Heart right ventricle (tissue), 16 donors: ENCODE results near the gene LRRC71. TPM values are rescaled to one million over a fixed set of nuclear protein-coding genes. Genes with fewer than 3 reads are reported as not detected.

ENCODE experiments used
- ATAC-seq, 8 donors: fragments of 200-7000 bp; cut with Tn5 transposase; one replicate each; pipeline ENCODE4 v1.9.1; 2020; ENCODE audit warnings: mild to moderate bottlenecking in 8 of 8, moderate library complexity in 8 of 8, moderate number of reproducible peaks in 1 of 8
- DNase-seq, 2 donors: peaks; one replicate each; pipeline ENCODE4 v3.0.0-alpha.2; 2020
- H3K27ac ChIP-seq, 10 donors: fragments of 200-600 bp; sonication (generic) in 2 of 10; one replicate each; pipeline versions ENCODE4 v1.5.0 to v1.8.0; 2020 to 2022; ENCODE audit warnings: mild to moderate bottlenecking in 3 of 10
- H3K27me3 ChIP-seq, 7 donors: fragments of 200-600 bp; one replicate each; pipeline ENCODE4 v1.8.0; 2021 to 2022; ENCODE audit warnings: mild to moderate bottlenecking in 2 of 7
- H3K36me3 ChIP-seq, 9 donors: fragments of 200-600 bp; sonication (generic) in 1 of 9; one replicate each; pipeline versions ENCODE4 v1.5.0 to v1.8.0; 2020 to 2022; ENCODE audit warnings: mild to moderate bottlenecking in 2 of 9
- H3K4me1 ChIP-seq, 9 donors: fragments of 200-600 bp; sonication (generic) in 1 of 9; one replicate each; pipeline versions ENCODE4 v1.5.0 to v1.8.0; 2020 to 2022; ENCODE audit warnings: mild to moderate bottlenecking in 4 of 9
- H3K4me3 ChIP-seq, 10 donors: fragments of 200-600 bp; sonication (generic) in 2 of 10; one replicate each; pipeline versions ENCODE4 v1.5.0 to v1.8.0; 2020 to 2022; ENCODE audit warnings: mild to moderate bottlenecking in 7 of 10, moderate library complexity in 2 of 10
- H3K9me3 ChIP-seq, 11 donors: fragments of 200-600 bp in 10 of 11; sonication (generic) in 2 of 11; one replicate each; pipeline versions ENCODE4 v1.5.0 to v1.8.0; 2013 to 2022; ENCODE audit warnings: mild to moderate bottlenecking in 2 of 11, control low read depth in 1 of 11, moderate library complexity in 1 of 11
- CTCF ChIP-seq, 9 donors: fragments of 200-600 bp; sonication (generic) in 2 of 9; IDR thresholded peaks; one replicate each; pipeline versions ENCODE4 v1.5.0 to v1.8.0; 2021 to 2022; ENCODE audit warnings: antibody characterized with exemption in 9 of 9, mild to moderate bottlenecking in 5 of 9, moderate library complexity in 1 of 9
- WGBS, 2 donors: extraction: QIAGEN DNeasy Blood & Tissue Kit; methylation state at CpG; one replicate each; pipeline ENCODE4 v1.1.7; 2013; ENCODE audit warnings: inconsistent platforms in 1 of 2; 5-methylcytosine and 5-hydroxymethylcytosine counted together
- intact Hi-C, 10 donors: fragments of 100-400 bp; cut with DNase I; formaldehyde crosslinking; loops; one replicate each; pipeline versions ENCODE4 v1.11.1 to v1.14.2; 2022
- polyA plus RNA-seq, 2 donors: library from polyadenylated mRNA; stranded (reverse); fragments of 200-250 nt; gene quantifications; one replicate each; pipeline ENCODE4 v1.2.3, GENCODE V29; 2013
- total RNA-seq, 10 donors: library from RNA; stranded (reverse); fragmentation: NEBNext Ultra II Directional in 3 of 10; extraction: Animal tissue kit (Norgen Biotek cat#: 25700) in 3 of 10; gene quantifications; one replicate each; pipeline versions ENCODE4 v1.2.1 to v1.2.4, GENCODE V29; 2021 to 2023
- donor health status: Arrhythmogenic right ventricular cardiomyopathy.
- donor health status: ischemic (EF 13 %, LVEDD 7.1; RV severe dilation, severe dysfunction).
- donor health status: healthy with polysubstance abuse.
- donor health status: DM: no; HTN: yes; CAD: no.
- donor health status: DM: no; HTN: no; CAD: no.
- donor health status: ischemic (EF 25% LVEDD 6.9; RV normal size, moderate dysfunction).
- donor health status: ischemic (EF 25% LVEDD 5.7; RV mildly dilated, moderate dysfunction).
- donor health status: healthy.
- donor health status: DM: yes; HTN: yes; CAD: no.
- donor health status: Ischemic cardiomyopathy.
- donor health status: ischemic (EF 35%, LVEDD 5.7; RV mildly dilated, moderate dysfunction).
- donor health status: nonischemic (EF 11% LVEDD 7.7; RV severe dilation, severe dysfunction).
- donor health status: DM: yes; HTN: yes; CAD: no.
- donor health status: PGD.
- donor health status: ischemic (EF 29% LVEDD 5.4; RV normal size, mild dysfunction).
- donor health status: nonischemic (EF 23%, LVEDD 6.1; RV moderate dilation, normal function).

Gene LRRC71
- total and polyA plus RNA-seq, 12 donors = 0.06 to 0.51 (median 0.35) TPM; not detected in 7

- no peak overlapping the region for H3K27ac ChIP-seq
- H3K4me1 ChIP-seq = peaks cover 0 to 32% (median 14%) of the 10 kb centered on the region in 9 donors
- peaks cover 0 to 3% (median 0%) of the 10 kb centered on the region in 11 donors for H3K9me3 ChIP-seq
- no peak for DNase-seq
- H3K27me3 ChIP-seq = peaks cover 0 to 21% (median 0%) of the 10 kb centered on the region in 7 donors
- H3K4me3 ChIP-seq = no peak overlapping the region
- no peak for TF ChIP-seq CTCF (IDR thresholded peaks at IDR 0.05)
- intact Hi-C loops = no loop called here
- 62 to 70% methylated on average over 2 of the region's 2 CpGs for WGBS, 2 donors
- peaks cover 0 to 100% (median 19%) of the 10 kb centered on the region in 9 donors for H3K36me3 ChIP-seq
- no peak for ATAC-seq
Observed at GRCh38 chr1:156912310-156912709, 8.1 kb upstream of the LRRC71 start.

GRCh38 chr1:156912861-156913808 lies 7.3 kb upstream of the LRRC71 start:
- ATAC-seq = peak in 6 of 8 donors; percentile 10 to 42 (median 37)
- intact Hi-C loops = no loop called here
- 65 to 69% methylated on average over 23 to 24 of the region's 24 CpGs for WGBS, 2 donors

GRCh38 chr1:156913809-156914387 lies 6.5 kb upstream of the LRRC71 start:
- DNase-seq (no peak), ATAC-seq (no peak)
- H3K4me1 ChIP-seq = peaks cover 0 to 16% (median 6%) of the 10 kb centered on the region in 9 donors
- TF ChIP-seq CTCF (IDR thresholded peaks at IDR 0.05) = no peak
- intact Hi-C loops = no loop called here
- H3K27me3 ChIP-seq = peaks cover 0 to 15% (median 0%) of the 10 kb centered on the region in 7 donors
- WGBS, 2 donors = 85 to 90% methylated on average over 13 of the region's 13 CpGs
- H3K36me3 ChIP-seq = peaks cover 0 to 89% (median 12%) of the 10 kb centered on the region in 9 donors
- H3K4me3 ChIP-seq = no peak overlapping the region
- H3K27ac ChIP-seq = no peak overlapping the region
- peaks cover 0 to 18% (median 0%) of the 10 kb centered on the region in 11 donors for H3K9me3 ChIP-seq

More at GRCh38 chr1:156912861-156913808, 7.3 kb upstream of the LRRC71 start:
- peaks cover 0 to 96% (median 15%) of the 10 kb centered on the region in 9 donors for H3K36me3 ChIP-seq
- peaks cover 0 to 12% (median 0%) of the 10 kb centered on the region in 11 donors for H3K9me3 ChIP-seq
- peaks cover 0 to 20% (median 0%) of the 10 kb centered on the region in 7 donors for H3K27me3 ChIP-seq
- H3K4me3 ChIP-seq = no peak overlapping the region
- no peak for TF ChIP-seq CTCF (IDR thresholded peaks at IDR 0.05)
- DNase-seq = no peak
- H3K4me1 ChIP-seq = peaks cover 0 to 24% (median 10%) of the 10 kb centered on the region in 9 donors
- H3K27ac ChIP-seq = no peak overlapping the region

- Histone ChIP-seq H3K27me3 (peaks cover 0 to 13% (median 0%) of the 10 kb centered on the region in 7 donors), H3K4me1 (peaks cover 0 to 13% (median 6%) of the 10 kb centered on the region in 9 donors), H3K27ac (no peak overlapping the region), H3K36me3 (peaks cover 0 to 83% (median 12%) of the 10 kb centered on the region in 9 donors), H3K9me3 (peaks cover 0 to 18% (median 0%) of the 10 kb centered on the region in 11 donors), H3K4me3 (no peak overlapping the region)
- 78 to 84% methylated on average over 9 of the region's 9 CpGs for WGBS, 2 donors
- no peak for TF ChIP-seq CTCF (IDR thresholded peaks at IDR 0.05)
- DNase-seq (no peak), ATAC-seq (no peak)
- intact Hi-C loops = no loop called here
Observed at GRCh38 chr1:156914440-156914856, 6.0 kb upstream of the LRRC71 start.
